Mesenteric fat pad (tissue), 1 donor: Measurements from ENCODE around the gene CELF2. TPM values are rescaled to one million over a fixed set of nuclear protein-coding genes. Genes with fewer than 3 reads are reported as not detected.

Experiments
- DNase-seq: peaks from one replicate; pipeline ENCODE4 v3.0.0-alpha.2; 2020; ENCODE audit warnings: low spot score
- total RNA-seq: library from RNA; stranded (reverse); fragmentation: NEBNext Ultra II Directional; extraction: Animal tissue kit (Norgen Biotek cat#: 25700); gene quantifications from one replicate; pipeline ENCODE4 v1.2.1, GENCODE V29; 2021
- donor health status: DM: yes; HTN: yes; CAD: no.

CELF2 gene
- total RNA-seq, 1 donor from 2014 or later = 93.9 TPM

GRCh38 chr10:11215471-11215870 lies 197.8 kb downstream of the CELF2 start:
- DNase-seq = no peak

- no peak for DNase-seq
Observed at GRCh38 chr10:11217521-11217920, 199.8 kb downstream of the CELF2 start.

- DNase-seq = no peak
Observed at GRCh38 chr10:11218395-11218794, 200.7 kb downstream of the CELF2 start.

- no peak for DNase-seq
Observed at GRCh38 chr10:11219431-11219830, 201.8 kb downstream of the CELF2 start.

GRCh38 chr10:11223081-11223480 lies 205.4 kb downstream of the CELF2 start:
- no peak for DNase-seq

GRCh38 chr10:11223507-11224140 lies 206.0 kb downstream of the CELF2 start:
- DNase-seq = no peak

- no peak for DNase-seq
Observed at GRCh38 chr10:11224321-11224720, 206.6 kb downstream of the CELF2 start.

GRCh38 chr10:11224792-11225416 lies 207.2 kb downstream of the CELF2 start:
- no peak for DNase-seq

- no peak for DNase-seq
Observed at GRCh38 chr10:11225935-11226334, 208.3 kb downstream of the CELF2 start.

GRCh38 chr10:11227103-11227502 lies 209.4 kb downstream of the CELF2 start:
- no peak for DNase-seq

- DNase-seq = no peak
Observed at GRCh38 chr10:11229893-11230292, 212.2 kb downstream of the CELF2 start.

GRCh38 chr10:11230498-11231167 lies 213.0 kb downstream of the CELF2 start:
- no peak for DNase-seq

GRCh38 chr10:11231285-11231684 lies 213.6 kb downstream of the CELF2 start:
- no peak for DNase-seq

GRCh38 chr10:11232222-11232961 lies 214.7 kb downstream of the CELF2 start:
- DNase-seq = no peak

- no peak for DNase-seq
Observed at GRCh38 chr10:11234857-11235531, 217.3 kb downstream of the CELF2 start.

GRCh38 chr10:11235771-11236170 lies 218.1 kb downstream of the CELF2 start:
- no peak for DNase-seq

- no peak for DNase-seq
Observed at GRCh38 chr10:11236234-11236633, 218.6 kb downstream of the CELF2 start.

- DNase-seq = no peak
Observed at GRCh38 chr10:11237571-11237970, 219.9 kb downstream of the CELF2 start.

GRCh38 chr10:11238893-11239292 lies 221.2 kb downstream of the CELF2 start:
- no peak for DNase-seq

- DNase-seq = no peak
Observed at GRCh38 chr10:11240641-11241040, 223.0 kb downstream of the CELF2 start.
